HG03460 (cell line): ENCODE measurements around the gene MLLT10.
"Not testable (repeated sequence)": the region's sequence is repeated elsewhere in the genome, so short reads cannot be mapped to it uniquely, and the experiment has no call there.

Experiments
- ATAC-seq: cut with Tn5 transposase; IDR thresholded peaks from one replicate; pipeline ENCODE4 v1.9.1; 2021; ENCODE audit not compliant: unreplicated experiment

MLLT10 gene

GRCh38 chr10:21574514-21574913 lies 40.5 kb downstream of the MLLT10 start:
- ATAC-seq: not testable (repeated sequence)

- no peak for ATAC-seq
Measured at GRCh38 chr10:21579291-21579690, 45.3 kb downstream of the MLLT10 start.

GRCh38 chr10:21581421-21581834 lies 47.4 kb downstream of the MLLT10 start:
- peak; percentile 69 for ATAC-seq

GRCh38 chr10:21584834-21585530 lies 51.0 kb downstream of the MLLT10 start:
- no peak for ATAC-seq

- ATAC-seq: no peak
Measured at GRCh38 chr10:21587391-21587790, 53.4 kb downstream of the MLLT10 start.

GRCh38 chr10:21588159-21588558 lies 54.1 kb downstream of the MLLT10 start:
- ATAC-seq: not testable (repeated sequence)

- ATAC-seq: no peak
Measured at GRCh38 chr10:21593986-21594385, 60.0 kb downstream of the MLLT10 start.

- ATAC-seq: no peak
Measured at GRCh38 chr10:21599582-21599981, 65.5 kb downstream of the MLLT10 start.

GRCh38 chr10:21600804-21601433 lies 66.9 kb downstream of the MLLT10 start:
- no peak for ATAC-seq

- ATAC-seq: no peak
Measured at GRCh38 chr10:21602313-21602712, 68.3 kb downstream of the MLLT10 start.

- ATAC-seq: no peak
Measured at GRCh38 chr10:21603721-21604120, 69.7 kb downstream of the MLLT10 start.

GRCh38 chr10:21604651-21605050 lies 70.6 kb downstream of the MLLT10 start:
- ATAC-seq: no peak

- no peak for ATAC-seq
Measured at GRCh38 chr10:21607907-21608306, 73.9 kb downstream of the MLLT10 start.

- no peak for ATAC-seq
Measured at GRCh38 chr10:21614000-21614399, 80.0 kb downstream of the MLLT10 start.

- ATAC-seq: no peak
Measured at GRCh38 chr10:21617267-21617666, 83.2 kb downstream of the MLLT10 start.

GRCh38 chr10:21623291-21623690 lies 89.3 kb downstream of the MLLT10 start:
- ATAC-seq: no peak

- ATAC-seq: not testable (repeated sequence)
Measured at GRCh38 chr10:21624421-21624820, 90.4 kb downstream of the MLLT10 start.

GRCh38 chr10:21624951-21625350 lies 90.9 kb downstream of the MLLT10 start:
- ATAC-seq: no peak

- no peak for ATAC-seq
Measured at GRCh38 chr10:21625623-21626229, 91.7 kb downstream of the MLLT10 start.

- no peak for ATAC-seq
Measured at GRCh38 chr10:21626457-21627161, 92.6 kb downstream of the MLLT10 start.

- ATAC-seq: no peak
Measured at GRCh38 chr10:21627331-21627730, 93.3 kb downstream of the MLLT10 start.

GRCh38 chr10:21628023-21628422 lies 94.0 kb downstream of the MLLT10 start:
- ATAC-seq: no peak
